NCI-H128 (cell line): ENCODE data around the gene AATF.
"Not testable (repeated sequence)": the region's sequence is repeated elsewhere in the genome, so short reads cannot be mapped to it uniquely, and the experiment has no call there.

ENCODE experiments used
- DNase-seq: peaks from one replicate; lab custom pipeline; 2025; ENCODE audit not compliant: unreplicated experiment; lab: John Stamatoyannopoulos, UW

AATF gene

DNA sequence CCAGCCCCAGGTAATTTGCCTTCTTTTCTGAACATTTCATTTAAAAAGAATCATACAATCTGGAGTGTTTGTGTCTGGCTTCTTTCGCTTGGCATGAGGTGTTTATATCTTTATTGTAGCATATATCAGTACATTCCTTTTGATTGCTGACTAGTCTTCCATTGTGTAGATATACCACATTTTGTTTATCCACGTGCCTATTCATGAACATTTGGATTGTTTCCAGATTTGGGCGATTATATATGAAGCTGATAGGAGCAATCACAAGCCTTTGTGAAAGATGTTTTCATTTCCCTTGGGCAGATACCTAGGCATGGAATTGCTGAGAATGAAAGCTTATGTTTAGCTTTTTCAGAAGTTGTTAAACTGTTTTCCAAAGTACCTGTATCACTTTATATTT is 120.3 kb downstream of the AATF start:
- DNase-seq = no peak

DNA sequence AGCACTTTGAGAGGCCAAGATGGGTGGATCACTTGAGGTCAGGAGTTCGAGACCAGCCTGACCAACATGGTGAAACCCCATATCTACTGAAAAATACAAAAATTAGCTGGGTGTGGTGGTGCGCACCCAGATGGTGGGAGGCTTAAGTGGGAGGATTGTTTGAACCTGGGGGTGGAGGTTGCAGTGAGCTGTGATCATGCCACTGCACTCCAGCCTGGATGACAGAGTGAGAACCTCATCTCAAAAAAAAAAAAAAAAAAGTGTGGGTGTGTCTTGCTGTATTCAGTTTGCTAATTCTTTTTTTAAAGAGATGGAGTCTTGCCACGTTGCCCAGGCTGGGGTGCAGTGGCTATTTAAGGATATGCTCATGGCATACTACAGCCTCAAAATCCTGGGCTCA is 124.7 kb downstream of the AATF start:
- DNase-seq = not testable (repeated sequence)

DNA sequence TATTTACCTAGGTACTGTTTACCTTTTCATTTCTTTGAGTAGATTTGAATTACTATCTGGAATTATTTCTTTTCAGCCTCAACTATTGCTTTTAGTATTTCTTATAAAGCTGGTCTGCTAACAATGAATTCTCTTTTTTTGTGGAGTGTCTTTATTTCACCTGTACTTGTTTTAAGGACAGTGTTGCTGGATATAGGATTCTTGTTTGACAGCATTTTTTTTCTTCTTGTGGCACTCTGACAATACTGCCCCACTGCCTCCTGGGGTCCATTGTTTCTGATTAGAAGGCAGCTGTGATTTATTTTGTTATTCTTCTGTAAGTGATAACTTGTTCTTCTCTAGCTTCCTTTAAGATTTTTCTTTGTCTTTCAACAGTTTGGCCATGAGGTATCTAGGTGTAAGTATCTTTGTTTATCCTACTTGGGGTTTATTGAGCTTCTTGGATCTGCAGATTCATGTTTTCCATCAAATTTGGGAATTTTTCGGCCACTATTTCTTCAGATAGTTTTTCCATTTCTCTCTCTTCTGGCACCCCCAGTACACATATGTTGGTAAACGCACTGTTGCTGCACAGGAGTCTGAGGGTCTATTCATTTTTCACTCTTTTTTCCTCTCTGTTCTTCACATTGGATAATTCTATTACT is 130.4 kb downstream of the AATF start:
- DNase-seq = no peak

DNA sequence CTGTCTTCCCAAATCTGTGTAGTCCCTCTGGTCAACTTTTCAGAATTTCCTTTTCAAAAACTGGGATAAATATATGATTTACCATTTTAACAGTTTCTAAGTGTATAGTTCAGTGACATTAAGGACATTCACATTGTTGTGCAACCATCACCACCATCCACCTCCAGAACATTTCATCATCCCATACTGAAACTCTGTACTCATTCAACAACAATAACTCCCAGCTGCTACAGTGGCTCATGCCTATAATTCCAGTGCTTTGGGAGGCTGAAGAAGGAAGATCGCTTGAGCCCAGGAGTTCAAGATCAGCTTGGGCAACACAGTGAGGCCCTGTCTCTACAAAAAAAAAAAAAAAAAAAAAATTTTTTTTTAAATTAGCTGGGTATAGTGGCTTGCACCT is 131.0 kb downstream of the AATF start:
- DNase-seq = no peak

DNA sequence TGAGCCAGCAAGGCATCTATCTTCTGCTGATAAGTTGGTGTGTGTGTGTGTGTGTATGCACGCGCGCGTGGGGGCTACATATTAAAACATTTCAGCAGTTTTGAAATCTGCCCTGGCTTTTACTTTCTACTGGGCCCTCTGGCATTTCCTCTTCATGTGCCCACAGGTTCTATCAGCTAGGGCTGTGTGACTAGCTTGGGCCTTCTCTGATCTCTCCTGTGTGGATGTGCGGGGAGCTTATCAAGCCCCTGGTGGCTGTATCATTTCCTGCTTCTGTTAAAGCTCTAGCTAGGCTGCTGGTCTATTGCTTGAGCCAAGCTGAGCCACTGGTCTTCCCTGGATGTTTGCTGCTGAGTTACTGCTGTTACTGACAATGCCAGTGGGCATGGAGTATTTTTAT is 132.5 kb downstream of the AATF start:
- no peak for DNase-seq

DNA sequence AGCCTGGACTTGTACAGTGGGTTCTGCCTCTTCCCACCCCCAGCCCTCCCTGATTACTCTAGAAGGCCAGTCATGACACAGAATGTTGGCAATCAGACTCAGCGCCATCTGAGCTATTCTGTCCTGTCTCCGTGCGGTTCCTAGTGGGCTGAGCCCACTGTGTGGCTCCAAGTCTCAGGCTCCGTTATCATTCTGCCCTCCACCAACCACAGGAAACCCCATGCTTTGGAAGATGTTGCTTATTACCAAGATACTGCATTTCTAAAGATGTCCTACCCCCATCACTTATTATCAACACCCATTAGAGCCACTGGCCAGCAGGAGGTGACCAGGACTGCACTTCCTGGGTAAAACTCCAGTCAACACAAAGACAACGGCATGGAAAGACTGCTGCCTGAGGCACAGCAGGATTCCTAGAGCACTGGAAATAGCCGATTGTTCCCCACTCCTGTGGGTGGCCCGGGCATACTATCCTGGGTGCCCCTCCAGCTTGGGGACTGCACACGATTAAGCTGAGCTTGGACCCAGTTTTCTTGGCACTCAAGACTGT is 133.6 kb downstream of the AATF start:
- no peak for DNase-seq

DNA sequence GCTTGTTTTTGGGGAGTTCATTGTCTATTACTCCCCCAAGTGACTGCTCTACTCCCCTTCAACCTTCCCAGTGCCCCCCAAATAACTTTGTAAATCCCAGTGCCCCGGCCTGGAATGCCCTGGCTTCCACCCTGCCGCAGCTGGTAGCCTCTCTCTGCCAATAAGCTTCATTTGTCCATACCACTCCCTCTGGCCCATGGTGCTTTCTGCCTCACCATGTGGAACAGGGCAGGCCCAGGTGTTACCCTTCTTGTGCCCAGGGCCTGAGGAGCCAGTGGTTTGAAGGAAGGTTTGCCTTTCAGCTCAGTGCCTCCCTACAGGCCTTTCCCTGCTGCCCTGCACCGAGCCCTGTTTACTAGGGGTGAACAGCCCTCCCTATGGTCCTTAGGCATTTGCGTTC is 134.2 kb downstream of the AATF start:
- no peak for DNase-seq

DNA sequence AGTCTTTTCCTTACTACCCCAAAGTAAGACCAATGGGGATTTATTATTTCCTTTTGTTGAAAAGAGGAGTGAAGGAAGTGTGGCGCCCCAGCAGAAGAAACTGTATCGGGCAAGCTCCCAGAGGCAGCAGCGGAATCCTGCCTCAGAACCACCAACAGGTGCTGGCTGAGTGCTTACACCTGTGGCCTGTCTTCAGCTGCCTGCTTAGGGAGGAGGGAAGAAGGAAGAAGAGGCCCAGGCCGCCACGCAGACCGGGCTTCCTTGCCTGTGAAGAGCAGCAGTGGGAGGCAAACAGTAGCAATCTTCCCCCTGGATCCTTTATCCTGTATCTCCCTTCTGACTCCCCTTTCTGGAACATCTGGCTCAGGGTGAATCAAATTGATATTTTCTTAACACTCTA is 134.7 kb downstream of the AATF start:
- DNase-seq = no peak

DNA sequence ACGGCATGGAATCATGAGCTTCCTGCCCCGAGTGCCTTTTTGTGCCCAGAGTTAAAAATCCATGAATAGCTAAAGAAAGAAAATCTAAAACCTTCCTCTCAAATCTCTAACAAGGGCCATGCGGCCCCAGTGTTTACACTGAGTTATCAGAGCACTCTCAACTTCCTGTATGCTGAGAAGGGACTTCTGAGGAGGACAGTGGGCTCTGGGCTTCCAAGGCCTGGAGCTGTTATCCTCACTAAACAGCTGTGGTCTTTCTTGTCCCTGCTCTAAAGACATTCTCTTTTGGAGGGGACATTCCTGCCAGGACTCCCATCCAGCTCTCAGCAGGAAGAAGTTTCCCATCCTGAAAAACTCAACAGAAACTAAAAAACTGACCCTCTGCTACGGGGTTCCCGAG is 135.6 kb downstream of the AATF start:
- no peak for DNase-seq

DNA sequence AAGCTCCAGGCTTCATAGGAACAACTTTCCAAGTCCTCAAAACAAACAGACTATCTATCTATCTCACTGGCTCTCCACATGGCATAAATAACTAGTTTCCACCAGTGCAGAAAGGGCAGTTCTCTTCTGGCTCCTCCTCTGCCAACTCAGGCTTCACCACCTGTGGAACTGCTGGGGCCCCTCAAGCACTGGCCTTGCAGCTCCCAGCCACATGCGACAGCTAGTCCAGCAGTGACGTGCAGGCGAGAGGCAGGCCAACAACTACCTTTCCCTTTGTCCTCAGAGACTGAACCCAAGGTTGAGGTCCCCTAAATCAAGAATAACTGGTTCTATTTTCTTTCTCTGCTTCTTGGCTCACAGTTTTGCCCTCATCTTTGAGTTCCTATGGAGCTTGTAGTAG is 137.6 kb downstream of the AATF start:
- no peak for DNase-seq

DNA sequence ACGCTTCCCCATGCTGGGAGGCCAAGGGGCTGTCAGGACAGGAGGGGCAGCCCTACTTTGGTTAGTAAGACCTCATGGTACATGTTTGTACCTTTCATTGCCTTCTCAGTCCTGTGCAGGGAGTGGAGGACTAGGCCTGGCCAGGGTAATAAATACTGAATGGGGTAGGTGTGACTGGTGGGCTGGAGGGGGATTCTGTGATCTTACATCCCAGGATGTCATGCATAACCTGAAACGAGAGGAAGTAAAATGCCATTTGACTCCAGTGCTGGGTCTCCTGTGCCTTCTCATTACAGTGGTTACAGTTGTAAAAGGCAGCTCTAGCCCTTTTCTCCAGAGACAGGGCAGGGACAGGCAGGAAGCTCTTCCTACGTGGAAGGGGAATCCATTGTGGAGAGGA is 138.2 kb downstream of the AATF start:
- DNase-seq = no peak

DNA sequence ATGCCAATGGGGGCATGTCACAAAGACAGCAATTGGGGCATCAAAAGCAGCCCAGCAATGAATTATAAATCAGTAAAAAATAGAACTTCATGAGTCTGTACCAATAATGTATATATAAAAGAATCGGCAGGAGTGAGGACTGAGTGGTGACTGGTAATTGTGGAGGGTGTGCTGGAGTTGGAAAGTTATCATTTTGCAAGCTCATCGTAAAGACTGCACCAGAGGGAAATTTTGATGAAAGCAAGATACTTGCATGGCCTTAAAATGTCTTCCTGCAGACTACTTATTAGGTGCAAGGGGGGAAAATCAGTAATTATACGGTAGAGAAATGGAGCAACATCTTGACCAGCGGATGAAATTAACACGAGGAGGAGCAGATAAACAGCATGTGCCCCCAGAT is 138.9 kb downstream of the AATF start:
- no peak for DNase-seq

DNA sequence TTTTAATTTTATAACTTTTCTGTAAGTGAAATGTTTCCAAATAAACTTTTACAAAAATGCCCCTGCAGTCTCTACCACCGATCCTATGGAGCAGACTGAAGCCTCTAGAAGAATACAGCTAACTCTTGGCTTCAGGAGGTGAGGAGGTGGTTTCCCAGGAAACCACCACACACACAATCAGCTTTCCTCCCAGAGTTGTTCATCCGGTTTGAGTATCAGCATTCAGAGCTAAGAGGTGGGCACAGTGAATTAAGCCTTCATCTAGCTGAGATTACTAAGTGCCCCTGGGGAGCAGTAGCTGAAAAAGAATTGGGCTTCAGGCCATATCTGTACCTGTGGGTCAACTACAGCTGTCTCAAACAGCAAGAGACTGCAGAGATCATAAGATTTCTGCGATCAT is 139.7 kb downstream of the AATF start:
- DNase-seq = peak; percentile 6

DNA sequence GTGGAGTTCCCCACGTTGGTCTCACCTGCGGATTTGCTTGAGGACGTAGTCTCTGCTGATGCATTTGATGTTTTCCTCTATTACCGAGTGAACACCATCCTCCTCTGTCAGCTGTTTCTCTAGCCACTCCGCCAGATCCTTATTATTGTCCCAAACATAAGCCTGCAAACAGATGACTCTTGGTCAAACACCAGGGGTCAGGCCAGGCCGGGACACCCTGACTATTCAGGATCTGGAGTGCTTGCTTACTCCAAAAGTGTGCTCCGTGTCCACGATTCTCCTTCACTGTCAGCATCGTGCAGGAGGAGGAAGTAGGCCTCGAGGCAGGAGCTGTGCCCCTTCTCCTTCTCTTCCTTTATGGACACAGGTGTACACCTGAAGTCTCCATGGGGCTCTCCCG is 140.2 kb downstream of the AATF start:
- DNase-seq = no peak

DNA sequence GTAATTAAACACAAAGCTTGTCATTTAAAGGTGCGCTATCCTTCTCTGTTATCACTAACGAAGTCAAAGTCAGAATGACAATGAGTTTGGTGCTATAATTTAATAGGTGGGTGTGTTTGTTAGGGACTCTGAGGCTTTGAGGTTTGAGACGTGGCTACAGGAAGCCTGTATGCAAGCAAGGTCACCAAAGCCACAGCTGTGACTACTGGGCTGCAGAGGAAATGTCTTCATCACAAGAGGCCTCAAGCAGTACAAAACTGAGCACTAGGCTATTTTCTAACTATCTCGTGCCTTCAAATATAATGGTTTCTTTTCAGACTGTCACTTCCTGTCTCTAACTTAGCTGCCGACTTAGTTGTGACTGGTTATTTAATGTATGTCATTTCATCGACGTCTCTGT is 141.2 kb downstream of the AATF start:
- no peak for DNase-seq

DNA sequence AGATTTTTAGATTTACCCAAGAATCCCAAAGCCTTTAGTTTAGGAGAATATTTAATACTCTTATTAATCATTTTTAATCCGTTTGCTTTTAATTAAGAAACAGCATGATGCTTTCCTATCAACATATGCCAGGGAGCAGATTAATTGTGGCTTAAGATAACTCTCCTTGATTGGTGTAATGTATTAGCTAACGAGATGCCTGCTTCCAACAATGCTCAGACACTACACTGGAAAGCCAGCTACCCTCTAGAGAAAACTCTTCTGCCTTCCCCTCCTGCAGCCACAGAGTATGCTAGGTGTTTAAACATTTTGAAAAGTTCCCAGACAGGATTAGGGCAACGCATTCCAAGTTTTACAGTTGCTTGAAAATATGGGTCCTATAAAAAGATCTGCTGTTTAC is 142.2 kb downstream of the AATF start:
- no peak for DNase-seq

DNA sequence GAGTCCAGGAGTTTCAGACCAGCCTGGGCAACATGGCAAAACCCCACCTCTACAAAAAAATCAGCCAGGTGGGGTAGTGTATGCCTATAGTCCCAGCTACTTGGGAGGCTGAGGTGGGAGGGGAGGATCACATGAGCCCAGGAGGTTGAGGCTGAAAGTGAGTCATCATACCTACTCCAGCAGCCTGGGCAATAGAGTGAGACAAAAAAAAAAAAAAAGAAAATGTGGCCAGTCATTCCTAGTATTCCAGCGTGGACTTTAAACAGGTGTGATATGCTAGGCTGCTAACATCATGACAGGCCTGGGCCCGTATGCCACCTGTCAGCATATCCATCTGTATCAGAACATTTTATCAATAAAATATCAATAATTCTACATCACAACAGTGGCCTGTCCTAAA is 143.3 kb downstream of the AATF start:
- no peak for DNase-seq

DNA sequence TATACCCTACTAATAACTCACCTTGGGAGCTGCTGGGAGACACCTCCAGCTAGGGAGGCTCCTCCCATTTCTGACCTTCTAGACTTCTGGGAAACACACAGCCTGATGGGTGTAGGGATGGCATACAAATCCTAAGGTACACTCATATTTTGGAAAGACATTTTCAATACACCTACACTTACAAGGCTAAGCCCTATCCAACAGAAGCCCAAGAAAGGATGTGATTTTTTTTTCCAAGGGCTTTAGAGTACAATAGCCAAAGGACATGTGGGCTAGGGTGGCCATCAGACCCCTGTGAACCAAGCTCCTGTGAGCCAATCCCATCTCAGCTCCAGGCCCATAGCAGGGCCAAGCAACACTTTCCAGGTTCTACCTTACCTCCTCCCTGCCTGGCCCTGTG is 143.9 kb downstream of the AATF start:
- no peak for DNase-seq

DNA sequence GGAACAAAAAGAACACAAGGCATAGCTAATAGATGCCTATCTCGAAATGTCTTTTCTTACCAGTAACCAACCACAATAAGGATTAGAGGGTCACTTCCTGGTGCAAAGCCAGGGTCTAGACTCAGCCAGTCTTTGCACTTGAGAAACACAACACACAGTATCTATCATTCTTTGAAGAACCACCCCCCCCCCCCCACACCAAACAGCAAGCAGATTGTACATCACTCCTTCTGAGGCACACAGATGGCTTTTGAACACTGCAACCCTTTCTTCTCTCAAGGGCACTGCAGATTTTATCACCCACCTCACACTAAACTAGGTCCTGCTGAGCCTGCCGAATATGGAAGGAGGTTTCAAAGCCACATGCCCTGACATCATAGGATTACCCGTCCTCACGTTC is 145.6 kb downstream of the AATF start:
- no peak for DNase-seq

DNA sequence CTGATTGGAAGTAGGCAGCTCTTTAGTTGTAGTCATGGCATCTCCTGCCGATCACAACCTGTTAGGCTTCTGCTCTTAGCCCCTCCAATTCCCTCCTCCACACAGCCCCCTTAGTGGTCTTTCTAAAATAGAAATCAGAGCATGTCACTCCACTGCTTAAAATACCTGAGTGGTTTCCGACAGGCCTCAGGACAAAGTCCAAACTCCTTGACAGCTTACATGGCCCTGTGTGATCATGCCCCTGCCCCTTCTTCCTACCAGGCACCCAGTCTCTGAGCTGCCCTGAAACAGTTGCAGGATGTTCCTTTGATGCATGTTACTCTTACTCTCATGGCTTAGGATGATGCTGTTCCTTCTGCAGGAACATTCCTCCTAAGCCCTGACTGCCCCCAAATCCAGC is 147.3 kb downstream of the AATF start:
- DNase-seq = no peak

DNA sequence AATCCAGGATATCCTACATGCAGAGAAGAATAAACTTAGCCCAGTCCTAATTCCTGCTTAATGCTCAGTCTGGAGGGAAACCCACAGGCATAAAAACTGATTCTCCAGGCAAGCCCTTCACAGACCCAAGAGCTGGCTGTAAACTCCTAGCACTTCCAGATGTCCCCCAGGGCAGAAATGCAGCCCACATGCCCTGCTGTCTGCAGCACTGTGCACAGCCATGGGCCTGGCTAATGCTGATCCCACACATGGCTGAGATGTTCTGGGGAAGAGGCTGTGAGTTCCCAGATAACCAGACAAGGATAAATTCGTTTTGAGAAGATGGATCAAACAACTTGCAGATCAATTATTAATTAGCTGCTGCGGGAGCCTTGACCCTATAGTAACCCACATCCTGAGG is 148.4 kb downstream of the AATF start:
- DNase-seq = no peak

DNA sequence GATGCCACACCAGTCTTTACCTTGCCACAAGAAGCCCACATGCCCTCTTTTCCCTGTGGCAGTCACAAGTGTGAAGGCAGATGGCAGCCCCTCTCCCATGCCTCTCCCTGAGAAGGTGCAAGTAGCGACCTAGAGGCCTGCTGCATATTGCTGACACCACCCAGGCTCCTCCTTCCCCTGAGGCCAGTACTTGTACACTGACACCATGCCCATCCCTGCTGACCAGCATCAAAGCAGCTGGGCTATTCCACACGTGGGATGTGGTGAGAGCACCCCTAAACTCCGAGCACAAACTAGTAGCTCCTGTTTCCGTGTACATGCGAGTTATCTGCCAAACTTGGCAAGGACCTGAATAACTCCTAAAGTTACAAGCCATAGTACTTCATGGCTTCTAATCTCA is 149.4 kb downstream of the AATF start:
- no peak for DNase-seq

DNA sequence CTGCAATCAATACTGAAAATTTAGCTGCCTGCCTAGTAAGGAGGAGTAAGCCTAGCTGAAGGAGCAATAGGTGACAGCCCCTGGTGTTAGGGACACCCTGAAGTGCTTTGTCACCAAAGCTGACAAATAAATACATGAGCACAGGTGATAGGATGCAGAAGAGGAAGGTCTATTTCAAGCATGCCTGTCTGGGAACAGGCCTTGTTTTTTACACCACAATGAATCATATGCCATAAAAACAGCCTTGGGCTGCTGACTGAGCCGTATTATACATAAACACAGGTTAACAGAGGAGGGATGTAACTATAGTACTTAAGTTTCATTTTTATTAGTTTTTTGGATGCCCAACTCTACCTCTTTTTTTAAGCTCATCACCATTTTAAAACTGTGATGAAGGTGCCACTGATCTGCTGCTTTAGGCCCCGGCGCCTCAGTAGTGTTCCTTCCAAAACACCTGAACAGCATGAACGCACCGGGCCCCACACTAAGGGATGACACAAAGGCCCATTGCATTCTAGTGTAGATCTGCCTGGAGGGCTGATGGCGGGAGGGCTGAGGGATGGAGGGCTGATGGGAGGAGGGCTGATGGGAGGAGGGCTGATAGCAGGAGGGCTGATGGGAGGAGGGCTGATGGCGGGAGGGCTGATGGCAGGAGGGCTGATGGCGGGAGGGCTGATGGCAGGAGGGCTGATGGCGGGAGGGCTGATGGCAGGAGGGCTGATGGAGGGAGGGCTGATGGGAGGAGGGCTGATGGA is 150.3 kb downstream of the AATF start:
- no peak for DNase-seq
